Mesenchymal stem cell (in vitro differentiated cells and primary cell): ENCODE measurements around the gene ESR1.
A peak's percentile ranks its signal among the peaks of the same experiment; 100 is the strongest.

Experiments used
- DNase-seq: peaks from one replicate; pipeline ENCODE4 v3.0.0-alpha.2; 2013
- H2AFZ ChIP-seq: one replicate; pipeline ENCODE4 v1.6.1; 2013; ENCODE audit warnings: low read depth, mild to moderate bottlenecking, control low read depth, inconsistent platforms, low read length, moderate library complexity
- H2AK5ac ChIP-seq: 2 replicates; pipeline ENCODE4 v1.6.1; 2013; ENCODE audit warnings: low read length, moderate library complexity, mild to moderate bottlenecking, inconsistent platforms; ENCODE audit not compliant: severe bottlenecking
- H2BK120ac ChIP-seq: one replicate; pipeline ENCODE4 v1.6.1; 2013; ENCODE audit warnings: low read depth, mild to moderate bottlenecking, inconsistent platforms, low read length, moderate library complexity
- H2BK12ac ChIP-seq, 2 experiments: one replicate each; pipeline ENCODE4 v1.6.1; 2013; ENCODE audit warnings: inconsistent platforms in 2 of 2, low read length in 2 of 2, mild to moderate bottlenecking in 2 of 2, moderate library complexity in 2 of 2, control low read depth in 1 of 2
- H2BK15ac ChIP-seq: one replicate; pipeline ENCODE4 v1.6.1; 2013; ENCODE audit warnings: mild to moderate bottlenecking, low read depth, inconsistent platforms; ENCODE audit not compliant: poor library complexity, severe bottlenecking
- H2BK5ac ChIP-seq: 2 replicates; pipeline ENCODE4 v1.6.1; 2013; ENCODE audit warnings: low read depth, mild to moderate bottlenecking, low read length, control low read depth, inconsistent platforms; ENCODE audit not compliant: poor library complexity, severe bottlenecking
- H3K14ac ChIP-seq, 2 experiments: one replicate each; pipeline ENCODE4 v1.6.1; 2013; ENCODE audit warnings: inconsistent platforms in 2 of 2, low read length in 2 of 2, control low read depth in 1 of 2, mild to moderate bottlenecking in 1 of 2, moderate library complexity in 1 of 2
- H3K18ac ChIP-seq, 2 experiments: one replicate each; pipeline ENCODE4 v1.6.1; 2013; ENCODE audit warnings: inconsistent platforms in 2 of 2, low read length in 2 of 2, control low read depth in 1 of 2, low read depth in 1 of 2, mild to moderate bottlenecking in 1 of 2
- H3K23ac ChIP-seq, 2 experiments: one replicate each; pipeline ENCODE4 v1.6.1; 2013; ENCODE audit warnings: inconsistent platforms in 2 of 2, low read length in 2 of 2, mild to moderate bottlenecking in 2 of 2, moderate library complexity in 2 of 2, control low read depth in 1 of 2
- H3K27ac ChIP-seq: 2 replicates; pipeline ENCODE4 v1.5.1; 2013; ENCODE audit warnings: mild to moderate bottlenecking, moderate library complexity, low read length, control low read depth, inconsistent platforms; ENCODE audit not compliant: poor library complexity, severe bottlenecking
- H3K27me3 ChIP-seq, 2 experiments: 2 replicates each; pipeline versions ENCODE4 v1.6.1 to v1.7.0; 2013; ENCODE audit warnings: low read length in 2 of 2, mild to moderate bottlenecking in 2 of 2, moderate library complexity in 2 of 2, control low read depth in 1 of 2, inconsistent platforms in 1 of 2; ENCODE audit not compliant: control insufficient read depth in 1 of 2, insufficient read depth in 1 of 2
- H3K36me3 ChIP-seq, 2 experiments: 2 replicates each; pipeline versions ENCODE4 v1.6.1 to v1.7.0; 2013; ENCODE audit warnings: low read length in 2 of 2, control low read depth in 1 of 2, inconsistent platforms in 1 of 2, low read depth in 1 of 2, mild to moderate bottlenecking in 1 of 2; ENCODE audit not compliant: insufficient read depth in 2 of 2, control insufficient read depth in 1 of 2
- H3K4ac ChIP-seq, 2 experiments: one replicate each; pipeline ENCODE4 v1.6.1; 2013; ENCODE audit warnings: inconsistent platforms in 2 of 2, low read length in 2 of 2, mild to moderate bottlenecking in 2 of 2, moderate library complexity in 2 of 2, control low read depth in 1 of 2, low read depth in 1 of 2
- H3K4me1 ChIP-seq: 2 replicates; pipeline ENCODE4 v1.6.1; 2013; ENCODE audit warnings: low read depth, low read length, control low read depth; ENCODE audit not compliant: control insufficient read depth, insufficient read depth
- H3K4me2 ChIP-seq: 2 replicates; pipeline ENCODE4 v1.6.1; 2013; ENCODE audit warnings: low read length, mild to moderate bottlenecking, inconsistent platforms; ENCODE audit not compliant: poor library complexity, severe bottlenecking
- H3K4me3 ChIP-seq, 2 experiments: 2 replicates each; pipeline versions ENCODE4 v1.5.1 to v1.7.0; 2013; ENCODE audit warnings: low read length in 2 of 2, mild to moderate bottlenecking in 2 of 2, control low read depth in 1 of 2, low read depth in 1 of 2; ENCODE audit not compliant: insufficient read depth in 1 of 2
- H3K79me1 ChIP-seq: replicated peaks from 2 replicates; pipeline ENCODE4 v1.6.1; 2013; ENCODE audit warnings: mild to moderate bottlenecking, control low read depth, low read length, inconsistent platforms; ENCODE audit not compliant: poor library complexity, severe bottlenecking
- H3K9ac ChIP-seq: 2 replicates; pipeline ENCODE4 v1.7.0; 2013; ENCODE audit warnings: mild to moderate bottlenecking, low read length, moderate library complexity
- H3K9me3 ChIP-seq: 2 replicates; pipeline ENCODE4 v1.7.0; 2013; ENCODE audit warnings: mild to moderate bottlenecking, low read length; ENCODE audit not compliant: control insufficient read depth
- H4K8ac ChIP-seq: one replicate; pipeline ENCODE4 v1.6.1; 2013; ENCODE audit warnings: inconsistent platforms, mild to moderate bottlenecking, low read length, moderate library complexity
- H4K91ac ChIP-seq: one replicate; pipeline ENCODE4 v1.6.1; 2013; ENCODE audit warnings: mild to moderate bottlenecking, low read length, inconsistent platforms
- WGBS: methylation state at CpG from one replicate; pipeline ENCODE4 v1.1.7; 2013; ENCODE audit warnings: mixed read lengths; 5-methylcytosine and 5-hydroxymethylcytosine counted together

The ESR1 gene

GRCh38 chr6:152091851-152092341 is 284.4 kb downstream of the ESR1 start:
- H2AK5ac ChIP-seq = no peak overlapping the region
- no peak overlapping the region for H2BK15ac ChIP-seq
- H3K14ac ChIP-seq = no peak overlapping the region
- no peak overlapping the region for H3K4me3 ChIP-seq
- no peak overlapping the region for H4K91ac ChIP-seq
- H3K18ac ChIP-seq = no peak overlapping the region
- no peak overlapping the region for H3K4me2 ChIP-seq
- H3K27ac ChIP-seq = no peak overlapping the region
- no peaks in the 10 kb centered on the region for H3K36me3 ChIP-seq
- WGBS = 89% methylated on average over 4 of the region's 4 CpGs
- no peak overlapping the region for H2BK120ac ChIP-seq
- peaks cover 6% of the 10 kb centered on the region for H3K4me1 ChIP-seq
- H4K8ac ChIP-seq = no peak overlapping the region
- peak overlapping the region; percentile 9 for H3K9ac ChIP-seq
- H3K4ac ChIP-seq = no peak overlapping the region
- no peaks in the 10 kb centered on the region for H3K27me3 ChIP-seq
- no peak overlapping the region for H3K23ac ChIP-seq
- no peak overlapping the region for H2BK12ac ChIP-seq
- H3K79me1 ChIP-seq = no peaks in the 10 kb centered on the region
- peak; percentile 6 for DNase-seq
- H2BK5ac ChIP-seq = no peak overlapping the region
- peaks cover 8% of the 10 kb centered on the region for H3K9me3 ChIP-seq
- H2AFZ ChIP-seq = no peak overlapping the region

GRCh38 chr6:152093711-152094110 is 286.2 kb downstream of the ESR1 start:
- H3K4ac ChIP-seq = no peak overlapping the region
- H4K8ac ChIP-seq = no peak overlapping the region
- no peaks in the 10 kb centered on the region for H3K36me3 ChIP-seq
- peaks cover 11% of the 10 kb centered on the region for H3K4me1 ChIP-seq
- H2BK5ac ChIP-seq = no peak overlapping the region
- no peak overlapping the region for H3K23ac ChIP-seq
- H2BK12ac ChIP-seq = peak overlapping the region in 1 of 2 experiments; percentile 21
- no peak overlapping the region for H3K4me3 ChIP-seq
- no peak overlapping the region for H3K14ac ChIP-seq
- H3K27me3 ChIP-seq = no peaks in the 10 kb centered on the region
- H2BK120ac ChIP-seq = no peak overlapping the region
- peak overlapping the region; percentile 76 for H2AK5ac ChIP-seq
- H2BK15ac ChIP-seq = no peak overlapping the region
- H3K79me1 ChIP-seq = no peaks in the 10 kb centered on the region
- H3K27ac ChIP-seq = no peak overlapping the region
- WGBS = 68% methylated on average over 6 of the region's 6 CpGs
- H3K4me2 ChIP-seq = no peak overlapping the region
- no peak overlapping the region for H3K18ac ChIP-seq
- DNase-seq = no peak
- no peak overlapping the region for H4K91ac ChIP-seq
- no peak overlapping the region for H3K9ac ChIP-seq
- peaks cover 8% of the 10 kb centered on the region for H3K9me3 ChIP-seq
- H2AFZ ChIP-seq = no peak overlapping the region

GRCh38 chr6:152094276-152094675 is 286.8 kb downstream of the ESR1 start:
- H3K79me1 ChIP-seq = no peaks in the 10 kb centered on the region
- peaks cover 11% of the 10 kb centered on the region for H3K4me1 ChIP-seq
- H2AK5ac ChIP-seq = peak overlapping the region; percentile 76
- H2BK5ac ChIP-seq = no peak overlapping the region
- H4K91ac ChIP-seq = peak overlapping the region; percentile 37
- no peak for DNase-seq
- H2BK15ac ChIP-seq = peak overlapping the region; percentile 89
- no peak overlapping the region for H3K4me3 ChIP-seq
- peak overlapping the region in 1 of 2 experiments; percentile 13 for H3K18ac ChIP-seq
- H3K36me3 ChIP-seq = no peaks in the 10 kb centered on the region
- peak overlapping the region in 1 of 2 experiments; percentile 26 for H3K14ac ChIP-seq
- no peak overlapping the region for H3K4me2 ChIP-seq
- H4K8ac ChIP-seq = no peak overlapping the region
- no peak overlapping the region for H2AFZ ChIP-seq
- 96% methylated on average over 4 of the region's 4 CpGs for WGBS
- H3K9ac ChIP-seq = no peak overlapping the region
- H2BK12ac ChIP-seq = peak overlapping the region; percentile 31 to 51
- H3K23ac ChIP-seq = no peak overlapping the region
- H3K27ac ChIP-seq = no peak overlapping the region
- H3K27me3 ChIP-seq = no peaks in the 10 kb centered on the region
- peaks cover 8% of the 10 kb centered on the region for H3K9me3 ChIP-seq
- peak overlapping the region in 1 of 2 experiments; percentile 42 for H3K4ac ChIP-seq
- H2BK120ac ChIP-seq = no peak overlapping the region

- H3K79me1 ChIP-seq = no peaks in the 10 kb centered on the region
- no peaks in the 10 kb centered on the region for H3K36me3 ChIP-seq
- peak overlapping the region; percentile 36 for H3K9ac ChIP-seq
- H3K23ac ChIP-seq = no peak overlapping the region
- peak overlapping the region; percentile 76 for H2AK5ac ChIP-seq
- peak; percentile 98 for DNase-seq
- H3K4ac ChIP-seq = peak overlapping the region in 1 of 2 experiments; percentile 30
- no peak overlapping the region for H2BK120ac ChIP-seq
- peak overlapping the region; percentile 32 for H4K8ac ChIP-seq
- H2BK12ac ChIP-seq = peak overlapping the region; percentile 31 to 51
- H3K18ac ChIP-seq = peak overlapping the region; percentile 6 to 85
- no peak overlapping the region for H2BK5ac ChIP-seq
- H3K4me1 ChIP-seq = peaks cover 13% of the 10 kb centered on the region
- peak overlapping the region in 1 of 2 experiments; percentile 18 for H3K4me3 ChIP-seq
- 19% methylated on average over 3 of the region's 3 CpGs for WGBS
- H3K27me3 ChIP-seq = no peaks in the 10 kb centered on the region
- peak overlapping the region; percentile 6 for H2BK15ac ChIP-seq
- H3K27ac ChIP-seq = peak overlapping the region; percentile 73
- peaks cover 8% of the 10 kb centered on the region for H3K9me3 ChIP-seq
- H4K91ac ChIP-seq = no peak overlapping the region
- no peak overlapping the region for H3K14ac ChIP-seq
- no peak overlapping the region for H2AFZ ChIP-seq
- no peak overlapping the region for H3K4me2 ChIP-seq
These were observed 287.6 kb downstream of the ESR1 start for GRCh38 chr6:152094992-152095592.
